Muscle layer of colon (tissue), 2 donors: ENCODE results near the gene BAHCC1.

ENCODE experiments used
- H3K27ac ChIP-seq: one replicate; pipeline ENCODE4 v1.7.0; 2013; ENCODE audit warnings: low read depth, mild to moderate bottlenecking, low read length, moderate library complexity
- H3K27me3 ChIP-seq, 2 donors: one replicate each; pipeline ENCODE4 v1.7.0; 2013; ENCODE audit warnings: low read length in 2 of 2, mild to moderate bottlenecking in 2 of 2; ENCODE audit not compliant: insufficient read depth in 2 of 2, control insufficient read depth in 1 of 2
- H3K36me3 ChIP-seq: one replicate; pipeline ENCODE4 v1.7.0; 2013; ENCODE audit warnings: mild to moderate bottlenecking, low read length; ENCODE audit not compliant: insufficient read depth
- H3K4me1 ChIP-seq: one replicate; pipeline ENCODE4 v1.7.0; 2013; ENCODE audit warnings: mild to moderate bottlenecking, low read length; ENCODE audit not compliant: insufficient read depth
- H3K4me3 ChIP-seq, 2 donors: one replicate each; pipeline ENCODE4 v1.7.0; 2013; ENCODE audit warnings: low read length in 2 of 2, low read depth in 1 of 2, mild to moderate bottlenecking in 1 of 2, moderate library complexity in 1 of 2
- H3K9ac ChIP-seq: one replicate; pipeline ENCODE4 v1.7.0; 2013; ENCODE audit warnings: low read length
- H3K9me3 ChIP-seq: one replicate; pipeline ENCODE4 v1.7.0; 2013; ENCODE audit warnings: mild to moderate bottlenecking, low read length
- donor health status: abdominal sarcoma.
- donor health status: Adenocarcinoma of cecum.

Gene BAHCC1

DNA sequence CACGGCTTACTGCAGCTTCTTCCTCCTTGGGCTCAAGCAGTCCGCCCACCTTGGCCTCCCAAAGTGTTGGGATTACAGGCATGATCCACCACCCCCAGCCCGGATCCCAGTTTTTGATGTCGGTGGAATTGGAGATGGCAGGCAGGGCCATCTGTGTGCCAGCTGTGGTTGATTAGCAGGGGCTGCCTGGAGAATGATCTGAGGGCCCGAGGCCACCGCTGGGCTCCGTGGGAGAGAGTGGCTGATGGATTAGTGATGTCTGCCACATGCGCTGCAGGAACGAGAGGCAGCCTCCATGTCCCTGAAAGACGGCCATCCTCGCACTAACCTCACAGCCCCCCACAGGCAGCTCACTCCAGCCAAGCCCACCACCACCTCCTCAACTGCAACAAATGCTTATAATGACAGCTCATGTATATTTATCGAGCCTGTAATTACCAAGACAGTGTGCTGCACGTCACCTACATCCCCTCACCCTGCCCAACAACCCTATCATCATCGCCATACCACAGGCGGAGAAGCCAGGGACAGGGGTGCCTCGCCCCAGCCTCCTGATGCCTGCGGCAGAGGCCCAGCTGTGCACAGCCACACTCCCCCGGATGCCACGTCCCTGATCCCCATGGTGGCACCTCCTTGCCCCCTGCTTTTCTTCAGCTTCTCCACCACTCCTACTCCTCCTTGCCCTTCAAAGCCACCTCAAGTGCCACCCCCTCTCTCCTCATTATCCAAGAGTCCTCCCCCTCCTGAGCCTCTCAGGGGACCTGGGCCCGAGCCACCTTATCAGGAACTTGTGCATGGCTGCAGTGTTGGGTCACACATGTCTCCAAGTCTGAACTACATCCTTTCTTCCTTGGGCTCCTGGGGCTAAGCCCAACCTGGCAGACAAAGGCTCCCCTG is 84.2 kb downstream of the BAHCC1 start:
- Histone ChIP-seq H3K27ac (no peak overlapping the region), H3K9ac (no peak overlapping the region), H3K4me3 (no peak overlapping the region), H3K36me3 (no peaks in the 10 kb centered on the region), H3K27me3 (peaks cover 0 to 22% of the 10 kb centered on the region in 2 donors), H3K4me1 (peaks cover 22% of the 10 kb centered on the region), H3K9me3 (no peaks in the 10 kb centered on the region)

DNA sequence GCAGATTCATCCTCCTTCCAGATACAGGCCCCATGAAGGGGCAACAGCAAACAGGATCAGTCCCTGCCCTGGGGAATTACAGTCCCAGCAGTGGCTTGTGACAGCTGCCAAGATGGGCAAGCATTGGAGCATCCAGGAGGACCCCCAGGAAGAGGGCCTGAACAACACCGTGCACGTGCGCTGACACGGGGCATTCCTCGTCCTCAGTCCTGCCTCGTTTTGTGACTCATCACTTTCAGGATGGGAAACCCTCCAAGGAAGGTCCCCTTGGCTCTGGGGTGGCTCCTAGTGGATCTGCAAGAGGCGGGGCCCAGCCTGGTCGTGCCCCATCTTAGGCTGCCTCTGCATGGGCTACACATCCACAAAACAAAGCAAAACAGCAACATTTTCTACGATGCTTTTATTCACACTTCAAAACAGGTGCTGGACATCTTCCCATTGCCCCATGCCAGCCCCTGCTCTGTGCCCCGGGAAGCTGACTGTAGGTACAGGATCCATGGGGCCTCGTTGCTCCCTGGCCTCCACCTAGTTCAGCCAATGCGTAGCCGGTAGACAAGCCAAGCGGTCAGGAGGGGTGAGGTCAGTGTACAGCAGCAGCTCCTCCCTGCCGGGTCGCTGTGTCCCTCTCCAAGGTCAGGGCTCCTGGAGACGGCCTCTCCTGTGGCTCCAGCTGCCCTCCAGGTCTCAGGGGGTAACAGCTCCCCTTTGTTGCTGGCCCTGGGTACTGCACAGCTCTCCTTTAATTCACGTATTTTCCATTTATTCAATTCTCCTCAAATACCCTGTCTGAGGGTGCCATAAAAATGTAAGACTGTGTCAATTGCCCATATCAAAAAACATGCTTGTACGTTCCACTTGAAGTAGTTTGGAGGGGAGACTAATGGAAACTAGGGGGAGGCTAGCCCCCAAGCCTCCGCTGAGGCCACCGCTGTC is 85.1 kb downstream of the BAHCC1 start:
- Histone ChIP-seq H3K36me3 (no peaks in the 10 kb centered on the region), H3K4me1 (peaks cover 27% of the 10 kb centered on the region), H3K27ac (no peak overlapping the region), H3K9me3 (no peaks in the 10 kb centered on the region), H3K4me3 (no peak overlapping the region), H3K9ac (no peak overlapping the region), H3K27me3 (peaks cover 0 to 22% of the 10 kb centered on the region in 2 donors)

DNA sequence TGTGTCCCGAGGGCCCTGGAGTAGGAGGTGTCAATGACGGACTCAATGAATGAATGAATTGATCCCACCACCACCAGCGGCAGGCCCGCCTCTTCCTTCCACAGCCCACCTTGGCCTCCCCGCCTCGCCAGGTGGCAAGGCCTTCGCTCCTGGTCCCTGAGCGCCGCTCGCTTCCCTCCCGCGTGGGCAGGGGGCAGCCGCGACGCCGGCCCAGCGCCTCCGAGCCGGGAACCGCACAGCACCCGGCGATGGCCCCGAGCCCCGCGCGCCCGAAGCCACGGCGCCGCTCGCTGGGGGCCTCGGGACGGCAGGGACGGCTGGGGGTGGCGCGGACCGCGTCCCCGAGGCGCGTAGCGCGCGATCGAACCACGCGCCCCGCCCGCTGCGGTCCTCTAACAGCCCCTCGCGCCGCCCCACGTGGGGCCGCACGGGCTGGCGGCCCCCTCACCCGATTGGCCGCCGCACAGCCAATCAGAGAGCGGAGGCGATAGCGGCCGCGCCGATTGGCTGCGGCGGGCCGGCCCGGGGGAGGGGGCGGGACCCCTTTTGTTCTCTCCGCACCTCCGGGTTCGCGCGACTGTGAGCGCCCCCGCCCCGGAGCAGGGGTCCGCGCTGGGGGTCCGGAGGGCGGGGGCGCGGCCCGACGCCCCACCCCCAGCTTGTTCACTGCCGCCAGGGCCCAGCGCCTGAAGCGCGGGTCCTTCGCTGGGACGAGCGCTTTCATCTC is 86.0 kb downstream of the BAHCC1 start:
- peaks cover 0 to 22% of the 10 kb centered on the region in 2 donors for H3K27me3 ChIP-seq
- H3K9ac ChIP-seq: no peak overlapping the region
- peak overlapping the region; percentile 46 to 60 for H3K4me3 ChIP-seq
- peaks cover 27% of the 10 kb centered on the region for H3K4me1 ChIP-seq
- H3K27ac ChIP-seq: no peak overlapping the region
- H3K9me3 ChIP-seq: no peaks in the 10 kb centered on the region
- H3K36me3 ChIP-seq: no peaks in the 10 kb centered on the region

DNA sequence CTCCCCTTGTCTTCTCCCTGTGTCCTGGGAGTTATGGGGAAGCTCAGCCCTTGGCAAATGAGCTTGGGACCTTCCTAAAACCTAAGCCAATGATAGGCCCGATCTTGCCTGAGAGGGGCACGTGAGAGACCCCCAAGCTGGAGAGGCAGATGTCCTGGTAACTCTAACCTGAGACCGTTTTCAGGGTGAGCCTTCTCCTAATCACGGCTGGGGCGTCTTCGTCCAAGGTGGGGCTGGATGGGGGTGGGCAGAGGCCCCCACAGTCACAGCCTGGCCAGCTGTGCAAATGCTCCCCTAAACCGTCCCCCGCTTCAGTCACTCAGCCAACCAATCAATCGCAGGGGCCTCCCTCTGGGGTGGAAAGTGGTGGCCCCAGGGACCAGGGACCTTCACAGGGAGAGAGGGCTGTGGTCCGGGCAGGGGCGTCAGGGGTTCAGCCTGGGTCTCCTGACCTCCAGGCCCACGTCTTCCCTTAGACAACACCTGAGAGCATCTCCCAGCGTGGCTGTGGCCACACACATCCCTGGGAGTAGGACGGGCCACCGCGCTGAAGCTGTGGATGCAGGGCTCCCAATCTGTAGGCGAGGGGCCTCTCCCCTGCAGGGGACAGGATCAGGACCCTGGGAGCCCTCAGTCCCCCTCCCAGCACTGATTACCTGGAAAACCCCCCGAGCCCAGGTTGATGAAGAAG is 86.7 kb downstream of the BAHCC1 start:
- no peak overlapping the region for H3K9ac ChIP-seq
- no peaks in the 10 kb centered on the region for H3K36me3 ChIP-seq
- H3K4me1 ChIP-seq: peaks cover 27% of the 10 kb centered on the region
- H3K27ac ChIP-seq: no peak overlapping the region
- H3K4me3 ChIP-seq: peak overlapping the region; percentile 46 to 60
- no peaks in the 10 kb centered on the region for H3K9me3 ChIP-seq
- H3K27me3 ChIP-seq: peaks cover 0 to 22% of the 10 kb centered on the region in 2 donors

DNA sequence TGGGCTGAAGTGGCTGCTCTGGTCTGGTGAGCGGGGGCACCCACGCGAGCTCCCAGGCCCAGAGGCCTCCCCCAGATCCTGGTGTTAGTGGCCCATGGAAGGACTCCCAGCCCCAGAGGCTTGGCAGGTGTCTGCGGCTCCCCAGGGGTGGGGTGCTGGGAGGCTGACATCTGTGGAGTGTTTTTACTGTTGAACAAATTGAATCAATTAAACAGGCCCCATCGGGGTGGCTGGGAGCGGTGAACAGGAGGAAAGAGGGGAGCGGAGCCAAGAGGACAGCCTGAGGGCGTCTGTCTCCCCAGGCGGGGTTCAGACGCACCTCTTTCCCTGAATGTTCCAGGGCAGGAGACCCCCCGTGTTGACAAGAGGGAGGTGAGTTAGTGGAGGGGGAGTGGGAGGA is 87.4 kb downstream of the BAHCC1 start:
- Histone ChIP-seq H3K9ac (no peak overlapping the region), H3K27me3 (peaks cover 0 to 22% of the 10 kb centered on the region in 2 donors), H3K4me3 (no peak overlapping the region), H3K36me3 (no peaks in the 10 kb centered on the region), H3K4me1 (peaks cover 31% of the 10 kb centered on the region), H3K27ac (no peak overlapping the region), H3K9me3 (no peaks in the 10 kb centered on the region)

DNA sequence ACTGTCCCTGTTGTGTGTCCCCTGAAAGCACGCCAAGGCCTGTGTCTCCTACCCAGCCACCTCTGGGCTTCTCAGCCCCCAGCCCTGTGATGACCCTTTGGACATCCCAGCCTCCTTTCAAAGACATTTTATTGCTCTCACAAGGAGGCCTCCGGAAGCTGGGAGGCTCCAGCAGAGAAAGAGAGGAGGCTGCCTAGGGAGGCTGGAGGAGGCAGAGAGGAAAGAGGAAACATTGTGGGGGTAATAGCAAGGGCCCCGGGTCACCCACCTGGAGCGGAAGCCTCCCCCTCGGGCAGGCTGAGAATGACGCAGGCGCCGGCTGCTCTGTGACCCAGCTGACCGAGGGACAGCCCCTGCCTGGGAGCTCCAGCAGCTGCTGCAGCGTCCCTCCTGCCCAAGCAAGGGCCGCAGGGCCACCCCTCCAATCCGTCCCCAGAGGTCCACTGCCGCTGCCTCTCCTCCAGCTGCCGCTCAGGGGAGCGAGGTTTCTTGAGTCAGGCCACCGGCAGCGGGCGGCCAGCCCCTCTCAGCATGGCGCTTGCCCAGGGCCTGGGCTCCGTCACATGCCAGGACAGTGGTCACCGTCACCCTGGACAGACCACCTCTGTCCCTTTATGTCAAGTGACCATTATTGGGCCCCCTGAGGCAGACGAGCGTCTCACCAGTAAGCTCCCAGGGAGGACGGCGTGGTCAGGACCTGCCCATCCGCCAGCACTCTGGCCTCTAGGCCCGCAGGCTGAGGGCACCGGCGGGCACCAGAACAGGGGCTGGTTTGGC is 88.0 kb downstream of the BAHCC1 start:
- H3K9me3 ChIP-seq: no peaks in the 10 kb centered on the region
- no peak overlapping the region for H3K27ac ChIP-seq
- peak overlapping the region; percentile 43 to 52 for H3K4me3 ChIP-seq
- peaks cover 31% of the 10 kb centered on the region for H3K4me1 ChIP-seq
- H3K9ac ChIP-seq: no peak overlapping the region
- H3K27me3 ChIP-seq: peaks cover 0 to 22% of the 10 kb centered on the region in 2 donors
- no peaks in the 10 kb centered on the region for H3K36me3 ChIP-seq

DNA sequence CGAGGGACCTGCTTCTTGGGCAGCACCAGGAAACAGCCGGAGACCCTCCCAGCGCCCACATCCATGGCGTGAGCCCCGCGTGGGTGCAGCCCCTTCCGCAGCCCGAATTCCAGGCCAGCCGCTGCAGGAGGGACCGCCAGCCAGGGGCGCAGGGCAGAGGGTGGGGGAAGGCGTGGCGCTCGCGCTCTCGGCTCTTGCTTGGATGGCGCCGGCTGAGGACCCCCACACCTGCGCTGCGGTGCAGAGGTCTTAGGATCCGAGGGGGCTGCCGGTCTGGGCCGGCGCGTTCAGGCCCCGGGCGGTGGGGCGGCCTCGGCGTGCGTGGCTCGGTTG is 88.6 kb downstream of the BAHCC1 start:
- peaks cover 31% of the 10 kb centered on the region for H3K4me1 ChIP-seq
- H3K27ac ChIP-seq: no peak overlapping the region
- no peaks in the 10 kb centered on the region for H3K9me3 ChIP-seq
- H3K9ac ChIP-seq: no peak overlapping the region
- H3K36me3 ChIP-seq: no peaks in the 10 kb centered on the region
- H3K27me3 ChIP-seq: peaks cover 0 to 22% of the 10 kb centered on the region in 2 donors
- peak overlapping the region; percentile 43 to 52 for H3K4me3 ChIP-seq

DNA sequence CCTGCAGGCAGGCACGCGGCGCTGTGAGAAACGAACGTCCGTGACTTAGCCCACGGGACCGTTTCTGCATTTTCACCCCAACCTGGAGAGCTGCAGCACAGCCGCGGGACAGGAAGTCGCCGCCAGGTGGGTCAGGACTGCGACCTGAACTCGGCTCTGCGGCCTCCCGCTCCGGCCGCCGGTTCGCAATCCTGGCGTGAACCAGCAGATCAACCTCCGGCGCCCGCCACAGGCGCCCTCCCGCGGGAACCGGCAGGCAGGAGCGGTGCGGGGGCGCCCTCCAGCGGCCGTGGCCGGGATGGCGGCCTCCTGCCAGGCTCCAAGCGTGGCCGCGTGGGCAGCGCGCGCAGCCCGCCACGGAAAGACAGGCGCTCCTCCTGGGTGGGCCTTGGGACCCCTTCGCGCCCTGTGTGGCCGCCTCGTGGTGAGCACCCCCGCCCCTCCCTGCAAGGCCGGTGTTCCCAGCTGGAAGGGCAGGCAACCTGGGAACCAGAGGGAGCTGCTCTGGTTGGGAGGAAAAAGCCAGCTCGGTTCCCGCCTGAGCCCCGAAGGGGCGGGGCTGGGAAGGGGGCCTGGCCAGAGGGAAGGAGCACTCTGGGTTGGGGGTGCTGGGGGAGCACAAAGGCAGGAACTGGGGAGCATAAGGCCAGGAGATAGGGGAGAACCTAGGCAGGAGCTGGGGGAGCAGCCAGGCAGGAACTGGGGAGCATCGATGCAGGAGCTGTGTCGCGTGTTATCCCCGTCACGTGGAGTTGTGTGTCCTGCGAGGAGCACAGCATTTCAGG is 89.1 kb downstream of the BAHCC1 start:
- Histone ChIP-seq H3K36me3 (no peaks in the 10 kb centered on the region), H3K4me1 (peaks cover 31% of the 10 kb centered on the region), H3K9ac (no peak overlapping the region), H3K27ac (no peak overlapping the region), H3K4me3 (peak overlapping the region; percentile 43 to 52), H3K9me3 (no peaks in the 10 kb centered on the region), H3K27me3 (peaks cover 0 to 21% of the 10 kb centered on the region in 2 donors)

DNA sequence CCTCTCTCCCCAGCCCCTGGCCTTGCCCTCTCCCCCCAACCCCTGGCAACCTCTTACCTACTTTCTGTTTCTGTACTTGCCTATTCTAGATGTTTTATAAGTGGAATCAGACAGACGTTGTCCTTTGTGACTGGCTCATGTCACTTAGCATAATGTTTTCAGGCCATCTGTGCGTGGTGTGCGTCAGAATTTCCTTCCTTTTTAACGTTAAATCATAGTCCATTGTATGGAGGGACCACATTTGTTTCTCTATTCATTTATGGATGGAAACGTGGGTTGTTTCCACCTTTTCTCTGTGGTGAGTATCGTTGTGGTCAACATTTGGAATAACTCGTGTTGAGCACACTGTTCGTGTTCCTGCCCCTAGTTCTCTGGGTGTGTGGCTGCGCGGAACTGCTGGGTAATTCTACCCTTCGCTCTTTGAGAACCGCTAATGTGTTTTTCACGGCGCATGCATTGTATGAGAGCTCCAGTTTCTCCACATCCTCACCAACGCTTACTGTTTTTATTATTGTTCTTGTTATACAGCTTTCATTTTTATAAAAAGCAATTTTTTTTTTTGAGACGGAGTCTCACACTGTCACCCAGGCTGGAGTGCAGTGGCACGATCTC is 91.0 kb downstream of the BAHCC1 start:
- Histone ChIP-seq H3K36me3 (no peaks in the 10 kb centered on the region), H3K27me3 (peaks cover 0 to 13% of the 10 kb centered on the region in 2 donors), H3K9ac (no peak overlapping the region), H3K9me3 (no peaks in the 10 kb centered on the region), H3K4me1 (peaks cover 22% of the 10 kb centered on the region), H3K4me3 (no peak overlapping the region), H3K27ac (no peak overlapping the region)
